ENCODE results near the gene SHB. TPM values are rescaled to one million over a fixed set of nuclear protein-coding genes. Genes with fewer than 3 reads are reported as not detected.

Gene SHB
- total and polyA plus RNA-seq, 2 donors (not counting 3 experiments of a cell fraction or from before 2014, with no cell fraction given): 13.4 to 24.9 TPM

DNA sequence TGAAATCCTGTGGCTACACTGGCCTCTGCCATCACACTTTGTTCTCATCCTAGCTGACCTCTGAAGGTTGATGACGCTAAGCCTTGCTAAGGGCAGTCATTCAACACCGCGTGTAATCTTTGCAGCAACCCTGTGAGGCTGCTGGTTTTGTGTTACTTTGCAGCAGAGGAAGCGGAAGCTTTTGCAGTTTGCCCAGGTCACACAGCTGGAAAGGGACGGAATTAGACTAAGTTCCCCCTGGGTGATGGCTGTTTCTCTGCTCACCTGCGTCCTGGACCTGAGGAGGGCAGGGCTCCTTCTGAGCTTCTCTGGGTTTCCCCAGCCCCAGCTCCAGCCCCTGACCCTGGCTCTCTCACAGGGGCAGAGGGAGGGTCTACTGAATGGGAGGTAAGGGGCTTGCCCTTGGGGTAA is 157.8 kb downstream of the SHB start:
- FAIRE-seq (no peak), DNase-seq (ENCODE audit: low read depth, low spot score) (no peak)
- H3K36me3 ChIP-seq (ENCODE audit: control insufficient read depth in 2 of 2, extremely low read depth in 1 of 2, insufficient read depth in 2 of 2, low read length in 2 of 2): no peaks in the 10 kb centered on the region
- no peak overlapping the region for H3K9ac ChIP-seq (replicated peaks; ENCODE audit: extremely low read depth, insufficient read depth, low read length)
- BruUV-seq (replicated peaks): no TSS peak
- H3K9me3 ChIP-seq (replicated peaks; ENCODE audit: control insufficient read depth, insufficient read depth, low read length): no peaks in the 10 kb centered on the region
- TF ChIP-seq, protein P1, sequence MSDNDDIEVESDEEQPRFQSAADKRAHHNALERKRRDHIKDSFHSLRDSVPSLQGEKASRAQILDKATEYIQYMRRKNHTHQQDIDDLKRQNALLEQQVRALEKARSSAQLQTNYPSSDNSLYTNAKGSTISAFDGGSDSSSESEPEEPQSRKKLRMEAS (IDR thresholded peaks at IDR 0.05; ENCODE audit: insufficient read depth, insufficient read length): no peak
- TF ChIP-seq JUN (IDR thresholded peaks at IDR 0.05; ENCODE audit: borderline replicate concordance, insufficient read depth, insufficient read length, low read depth) (no peak), POLR2A (IDR thresholded peaks at IDR 0.05; ENCODE audit: low read depth, low read length) (no peak), POLR2AphosphoS5 (IDR thresholded peaks at IDR 0.05; ENCODE audit: insufficient read depth, low read depth, low read length) (no peak), MYC (IDR thresholded peaks at IDR 0.05; ENCODE audit: low read depth, low read length) (no peak), GATA2 (IDR thresholded peaks at IDR 0.05; ENCODE audit: insufficient read depth, insufficient read length, low read depth, low read length) (no peak), EZH2 (IDR thresholded peaks at IDR 0.05; ENCODE audit: borderline replicate concordance, low read depth, low read length, severe bottlenecking) (no peak), FOS (IDR thresholded peaks at IDR 0.05; ENCODE audit: borderline replicate concordance, insufficient read depth, low read length) (no peak)
- H3K27ac ChIP-seq (ENCODE audit: insufficient read depth, low read depth, low read length): no peak overlapping the region
- H3K27me3 ChIP-seq (ENCODE audit: control insufficient read depth in 2 of 2, insufficient read depth in 2 of 2, low read length in 2 of 2): no peaks in the 10 kb centered on the region
- H3K4me1 ChIP-seq (ENCODE audit: control insufficient read depth, extremely low read depth, insufficient read depth, low read length): no peaks in the 10 kb centered on the region
- POLR2A ChIA-PET: no interaction called here
- CTCF ChIA-PET: interaction anchor here (0.9 to 7.3 kb wide), 5 partner anchors 158 to 452 kb away, joined by 3 to 130 read pairs (median 82); partner anchors contain the start of gene SHB
- dilution Hi-C loops (cut with MboI; ENCODE audit: extremely low pct_ligation_motif_present, low sequenced_read_pairs): no loop called here
- no peaks in the 10 kb centered on the region for H3K79me2 ChIP-seq (ENCODE audit: control insufficient read depth, insufficient read depth, low read length)
- no peak overlapping the region for H3K4me3 ChIP-seq (replicated peaks in 1 of 3; ENCODE audit: insufficient read depth in 1 of 3, low read depth in 1 of 3, low read length in 3 of 3)
- no peaks in the 10 kb centered on the region for H3K9me1 ChIP-seq (replicated peaks; ENCODE audit: control insufficient read depth, extremely low read depth, insufficient read depth, low read length)
- intact Hi-C loops (cut with micrococcal nuclease): no loop called here
- H2AFZ ChIP-seq (ENCODE audit: low read depth, low read length): no peak overlapping the region
- H4K20me1 ChIP-seq (replicated peaks; ENCODE audit: control insufficient read depth, extremely low read depth, insufficient read depth, low read length): no peaks in the 10 kb centered on the region
- no peak overlapping the region for H3K4me2 ChIP-seq (ENCODE audit: insufficient read depth, low read length)

DNA sequence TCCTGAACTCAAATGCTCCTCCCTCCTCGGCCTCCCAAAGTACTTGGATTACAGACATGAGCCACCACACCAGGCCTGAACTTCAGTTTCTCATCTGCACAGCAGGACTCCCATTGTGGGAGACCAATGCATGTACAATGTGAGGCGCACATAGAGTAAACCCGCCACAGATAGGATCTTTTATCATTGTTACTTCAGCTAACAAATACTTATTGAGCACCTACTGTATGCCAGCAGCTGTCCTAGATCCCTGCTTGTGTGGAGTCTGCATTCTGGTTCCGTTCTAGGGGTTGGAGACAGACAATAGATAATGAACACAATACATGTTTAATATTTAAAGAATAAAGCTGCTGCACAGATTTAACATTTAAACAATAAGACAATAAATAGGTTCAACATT is 158.8 kb downstream of the SHB start:
- BruUV-seq (replicated peaks): no TSS peak
- no peaks in the 10 kb centered on the region for H3K4me1 ChIP-seq (ENCODE audit: control insufficient read depth, extremely low read depth, insufficient read depth, low read length)
- H3K36me3 ChIP-seq (ENCODE audit: control insufficient read depth in 2 of 2, extremely low read depth in 1 of 2, insufficient read depth in 2 of 2, low read length in 2 of 2): no peaks in the 10 kb centered on the region
- H3K9me3 ChIP-seq (replicated peaks; ENCODE audit: control insufficient read depth, insufficient read depth, low read length): no peaks in the 10 kb centered on the region
- no peaks in the 10 kb centered on the region for H3K27me3 ChIP-seq (ENCODE audit: control insufficient read depth in 2 of 2, insufficient read depth in 2 of 2, low read length in 2 of 2)
- FAIRE-seq (no peak), DNase-seq (ENCODE audit: low read depth, low spot score) (no peak)
- no peak overlapping the region for H2AFZ ChIP-seq (ENCODE audit: low read depth, low read length)
- dilution Hi-C loops (cut with MboI; ENCODE audit: extremely low pct_ligation_motif_present, low sequenced_read_pairs): no loop called here
- no peaks in the 10 kb centered on the region for H3K79me2 ChIP-seq (ENCODE audit: control insufficient read depth, insufficient read depth, low read length)
- H3K9ac ChIP-seq (replicated peaks; ENCODE audit: extremely low read depth, insufficient read depth, low read length): no peak overlapping the region
- CTCF ChIA-PET: interaction anchor here (1.0 to 7.3 kb wide), 3 partner anchors 178 to 453 kb away, joined by 3 to 84 read pairs (median 82); no protein-coding TSS in a partner anchor
- H3K9me1 ChIP-seq (replicated peaks; ENCODE audit: control insufficient read depth, extremely low read depth, insufficient read depth, low read length): no peaks in the 10 kb centered on the region
- intact Hi-C loops (cut with micrococcal nuclease): no loop called here
- POLR2A ChIA-PET: no interaction called here
- H3K27ac ChIP-seq (ENCODE audit: insufficient read depth, low read depth, low read length): no peak overlapping the region
- H3K4me3 ChIP-seq (replicated peaks in 1 of 3; ENCODE audit: insufficient read depth in 1 of 3, low read depth in 1 of 3, low read length in 3 of 3): no peak overlapping the region
- no peaks in the 10 kb centered on the region for H4K20me1 ChIP-seq (replicated peaks; ENCODE audit: control insufficient read depth, extremely low read depth, insufficient read depth, low read length)
- TF ChIP-seq JUN (IDR thresholded peaks at IDR 0.05; ENCODE audit: borderline replicate concordance, insufficient read depth, insufficient read length, low read depth) (no peak), MYC (IDR thresholded peaks at IDR 0.05; ENCODE audit: low read depth, low read length) (no peak), FOS (IDR thresholded peaks at IDR 0.05; ENCODE audit: borderline replicate concordance, insufficient read depth, low read length) (no peak), POLR2A (IDR thresholded peaks at IDR 0.05; ENCODE audit: low read depth, low read length) (no peak), EZH2 (IDR thresholded peaks at IDR 0.05; ENCODE audit: borderline replicate concordance, low read depth, low read length, severe bottlenecking) (no peak), POLR2AphosphoS5 (IDR thresholded peaks at IDR 0.05; ENCODE audit: insufficient read depth, low read depth, low read length) (no peak), GATA2 (IDR thresholded peaks at IDR 0.05; ENCODE audit: insufficient read depth, insufficient read length, low read depth, low read length) (no peak)
- TF ChIP-seq, protein P2, sequence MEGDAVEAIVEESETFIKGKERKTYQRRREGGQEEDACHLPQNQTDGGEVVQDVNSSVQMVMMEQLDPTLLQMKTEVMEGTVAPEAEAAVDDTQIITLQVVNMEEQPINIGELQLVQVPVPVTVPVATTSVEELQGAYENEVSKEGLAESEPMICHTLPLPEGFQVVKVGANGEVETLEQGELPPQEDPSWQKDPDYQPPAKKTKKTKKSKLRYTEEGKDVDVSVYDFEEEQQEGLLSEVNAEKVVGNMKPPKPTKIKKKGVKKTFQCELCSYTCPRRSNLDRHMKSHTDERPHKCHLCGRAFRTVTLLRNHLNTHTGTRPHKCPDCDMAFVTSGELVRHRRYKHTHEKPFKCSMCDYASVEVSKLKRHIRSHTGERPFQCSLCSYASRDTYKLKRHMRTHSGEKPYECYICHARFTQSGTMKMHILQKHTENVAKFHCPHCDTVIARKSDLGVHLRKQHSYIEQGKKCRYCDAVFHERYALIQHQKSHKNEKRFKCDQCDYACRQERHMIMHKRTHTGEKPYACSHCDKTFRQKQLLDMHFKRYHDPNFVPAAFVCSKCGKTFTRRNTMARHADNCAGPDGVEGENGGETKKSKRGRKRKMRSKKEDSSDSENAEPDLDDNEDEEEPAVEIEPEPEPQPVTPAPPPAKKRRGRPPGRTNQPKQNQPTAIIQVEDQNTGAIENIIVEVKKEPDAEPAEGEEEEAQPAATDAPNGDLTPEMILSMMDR (IDR thresholded peaks at IDR 0.05; ENCODE audit: extremely low read depth in 1 of 2, insufficient read depth in 1 of 2, low read depth in 1 of 2, low read length in 2 of 2): no peak
- TF ChIP-seq, protein P1 (IDR thresholded peaks at IDR 0.05; ENCODE audit: insufficient read depth, insufficient read length): no peak
- no peak overlapping the region for H3K4me2 ChIP-seq (ENCODE audit: insufficient read depth, low read length)

Data from endothelial cell of umbilical vein (primary cell).